OCI-LY3 (cell line): ENCODE data around the gene MPRIP.

ENCODE experiments used
- EZH2phosphoT487 ChIP-seq: fragments of 200-600 bp; shearing (Covaris generic); IDR thresholded peaks from 2 replicates; pipeline ENCODE4 v1.6.1; 2018; ENCODE audit warnings: antibody characterized with exemption, mixed run types, low read depth
- TF ChIP-seq, protein P1 (sequence below): fragments of 200-600, 300-600 bp; sonication (generic); IDR thresholded peaks from 2 replicates; pipeline ENCODE4 v1.5.1; 2014; ENCODE audit warnings: antibody characterized with exemption, low read length, low read depth

GRCh38 chr17:17061516-17061915, 19.3 kb downstream of the MPRIP start:
- TF ChIP-seq, protein P1, sequence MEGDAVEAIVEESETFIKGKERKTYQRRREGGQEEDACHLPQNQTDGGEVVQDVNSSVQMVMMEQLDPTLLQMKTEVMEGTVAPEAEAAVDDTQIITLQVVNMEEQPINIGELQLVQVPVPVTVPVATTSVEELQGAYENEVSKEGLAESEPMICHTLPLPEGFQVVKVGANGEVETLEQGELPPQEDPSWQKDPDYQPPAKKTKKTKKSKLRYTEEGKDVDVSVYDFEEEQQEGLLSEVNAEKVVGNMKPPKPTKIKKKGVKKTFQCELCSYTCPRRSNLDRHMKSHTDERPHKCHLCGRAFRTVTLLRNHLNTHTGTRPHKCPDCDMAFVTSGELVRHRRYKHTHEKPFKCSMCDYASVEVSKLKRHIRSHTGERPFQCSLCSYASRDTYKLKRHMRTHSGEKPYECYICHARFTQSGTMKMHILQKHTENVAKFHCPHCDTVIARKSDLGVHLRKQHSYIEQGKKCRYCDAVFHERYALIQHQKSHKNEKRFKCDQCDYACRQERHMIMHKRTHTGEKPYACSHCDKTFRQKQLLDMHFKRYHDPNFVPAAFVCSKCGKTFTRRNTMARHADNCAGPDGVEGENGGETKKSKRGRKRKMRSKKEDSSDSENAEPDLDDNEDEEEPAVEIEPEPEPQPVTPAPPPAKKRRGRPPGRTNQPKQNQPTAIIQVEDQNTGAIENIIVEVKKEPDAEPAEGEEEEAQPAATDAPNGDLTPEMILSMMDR = no peak
- TF ChIP-seq EZH2phosphoT487 = no peak
